Suprapubic skin (tissue), 4 donors: Measurements from ENCODE around the gene TRIM8.

Source experiments
- EP300 ChIP-seq: sonication (generic); formaldehyde crosslinking; IDR thresholded peaks from one replicate; pipeline ENCODE4 v1.6.1; 2017; ENCODE audit warnings: antibody characterized with exemption
- POLR2A ChIP-seq, 2 donors: fragments of 450-650 bp; IDR thresholded peaks; one replicate each; pipeline ENCODE4 v1.6.1; 2017; ENCODE audit warnings: antibody characterized with exemption in 2 of 2, mild to moderate bottlenecking in 2 of 2, moderate library complexity in 2 of 2
- POLR2AphosphoS5 ChIP-seq, 3 donors: sonication (generic); formaldehyde crosslinking; IDR thresholded peaks; one replicate each; pipeline ENCODE4 v1.6.1; 2017; ENCODE audit warnings: antibody characterized with exemption in 3 of 3
- TF ChIP-seq, protein P1 (sequence below), 2 donors: fragments of 200-600 bp in 1 of 2; fragments of 450-650 bp in 1 of 2; sonication (generic) in 1 of 2; IDR thresholded peaks; one replicate each; pipeline ENCODE4 v1.5.1; 2016 to 2019; ENCODE audit warnings: antibody characterized with exemption in 2 of 2, mild to moderate bottlenecking in 1 of 2, moderate library complexity in 1 of 2

DNA sequence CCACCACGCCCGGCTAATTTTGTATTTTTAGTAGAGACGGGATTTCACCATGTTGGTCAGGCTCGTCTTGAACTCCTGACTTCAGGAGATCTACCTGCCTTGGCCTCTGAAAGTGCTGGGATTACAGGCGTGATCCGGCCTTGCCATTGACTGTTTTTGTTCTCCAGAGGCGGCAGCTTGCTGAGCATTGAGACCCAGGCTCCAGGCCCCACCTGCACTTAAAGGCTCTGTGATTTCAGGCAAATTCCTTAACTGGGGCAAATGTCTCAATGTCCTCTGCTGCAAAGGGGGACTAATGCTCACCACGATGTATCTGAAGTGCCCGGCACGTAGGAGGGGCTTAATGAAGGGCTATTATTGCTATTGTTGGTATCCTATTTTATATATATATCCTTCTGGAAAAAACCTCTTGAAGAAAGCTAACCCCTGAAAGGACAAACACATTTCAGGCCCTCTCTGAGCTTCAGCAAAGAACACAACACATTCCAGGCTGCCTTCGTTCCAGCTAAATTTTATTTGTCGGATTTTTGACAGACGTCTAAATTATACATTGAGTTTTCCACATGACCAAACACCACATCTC is 29.0 kb downstream of the TRIM8 start:
- TF ChIP-seq, protein P1, sequence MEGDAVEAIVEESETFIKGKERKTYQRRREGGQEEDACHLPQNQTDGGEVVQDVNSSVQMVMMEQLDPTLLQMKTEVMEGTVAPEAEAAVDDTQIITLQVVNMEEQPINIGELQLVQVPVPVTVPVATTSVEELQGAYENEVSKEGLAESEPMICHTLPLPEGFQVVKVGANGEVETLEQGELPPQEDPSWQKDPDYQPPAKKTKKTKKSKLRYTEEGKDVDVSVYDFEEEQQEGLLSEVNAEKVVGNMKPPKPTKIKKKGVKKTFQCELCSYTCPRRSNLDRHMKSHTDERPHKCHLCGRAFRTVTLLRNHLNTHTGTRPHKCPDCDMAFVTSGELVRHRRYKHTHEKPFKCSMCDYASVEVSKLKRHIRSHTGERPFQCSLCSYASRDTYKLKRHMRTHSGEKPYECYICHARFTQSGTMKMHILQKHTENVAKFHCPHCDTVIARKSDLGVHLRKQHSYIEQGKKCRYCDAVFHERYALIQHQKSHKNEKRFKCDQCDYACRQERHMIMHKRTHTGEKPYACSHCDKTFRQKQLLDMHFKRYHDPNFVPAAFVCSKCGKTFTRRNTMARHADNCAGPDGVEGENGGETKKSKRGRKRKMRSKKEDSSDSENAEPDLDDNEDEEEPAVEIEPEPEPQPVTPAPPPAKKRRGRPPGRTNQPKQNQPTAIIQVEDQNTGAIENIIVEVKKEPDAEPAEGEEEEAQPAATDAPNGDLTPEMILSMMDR (IDR thresholded peaks at IDR 0.05), result no peak
- TF ChIP-seq POLR2A (IDR thresholded peaks at IDR 0.05), result no peak
- TF ChIP-seq POLR2AphosphoS5 (IDR thresholded peaks at IDR 0.05), result no peak
- no peak for TF ChIP-seq EP300
